IMR-90 (cell line): ENCODE measurements around the gene PPP1R12C.

ENCODE experiments used
- BHLHE40 ChIP-seq: fragments of 150-350 bp; IDR thresholded peaks from 2 replicates; pipeline ENCODE4 v1.6.1; 2016; ENCODE audit warnings: mild to moderate bottlenecking, low read depth, low read length
- CEBPB ChIP-seq: IDR thresholded peaks from 2 replicates; pipeline ENCODE4 v1.6.1; 2012; ENCODE audit warnings: low read depth, low read length, improper control_type of control experiment
- ELK1 ChIP-seq: fragments of 150-350 bp; IDR thresholded peaks from 2 replicates; pipeline ENCODE4 v1.6.1; 2016; ENCODE audit warnings: low read depth, mild to moderate bottlenecking, low read length, moderate library complexity, borderline replicate concordance
- MAZ ChIP-seq: IDR thresholded peaks from 2 replicates; pipeline ENCODE4 v1.6.1; 2012; ENCODE audit warnings: low read depth, mild to moderate bottlenecking, low read length, improper control_type of control experiment, moderate library complexity, borderline replicate concordance
- MXI1 ChIP-seq: IDR thresholded peaks from 2 replicates; pipeline ENCODE4 v1.6.1; 2012; ENCODE audit warnings: low read depth, mild to moderate bottlenecking, low read length, moderate library complexity, borderline replicate concordance
- POLR2A ChIP-seq: IDR thresholded peaks from 2 replicates; pipeline ENCODE4 v1.6.1; 2012; ENCODE audit warnings: mild to moderate bottlenecking, low read depth, low read length
- RFX5 ChIP-seq: IDR thresholded peaks from 2 replicates; pipeline ENCODE4 v1.8.0; 2012; ENCODE audit warnings: low read depth, mild to moderate bottlenecking, low read length, moderate library complexity
- SMC3 ChIP-seq: fragments of 150-350 bp; IDR thresholded peaks from 2 replicates; pipeline ENCODE4 v1.6.1; 2016; ENCODE audit warnings: low read depth, mild to moderate bottlenecking, antibody characterized with exemption, low read length, moderate library complexity
- TF ChIP-seq, protein P1 (sequence below): conservative IDR thresholded peaks from 2 replicates; pipeline ENCODE4 v1.5.1; 2012; ENCODE audit warnings: mild to moderate bottlenecking, low read depth, low read length, improper control_type of control experiment

- TF ChIP-seq, protein P1, sequence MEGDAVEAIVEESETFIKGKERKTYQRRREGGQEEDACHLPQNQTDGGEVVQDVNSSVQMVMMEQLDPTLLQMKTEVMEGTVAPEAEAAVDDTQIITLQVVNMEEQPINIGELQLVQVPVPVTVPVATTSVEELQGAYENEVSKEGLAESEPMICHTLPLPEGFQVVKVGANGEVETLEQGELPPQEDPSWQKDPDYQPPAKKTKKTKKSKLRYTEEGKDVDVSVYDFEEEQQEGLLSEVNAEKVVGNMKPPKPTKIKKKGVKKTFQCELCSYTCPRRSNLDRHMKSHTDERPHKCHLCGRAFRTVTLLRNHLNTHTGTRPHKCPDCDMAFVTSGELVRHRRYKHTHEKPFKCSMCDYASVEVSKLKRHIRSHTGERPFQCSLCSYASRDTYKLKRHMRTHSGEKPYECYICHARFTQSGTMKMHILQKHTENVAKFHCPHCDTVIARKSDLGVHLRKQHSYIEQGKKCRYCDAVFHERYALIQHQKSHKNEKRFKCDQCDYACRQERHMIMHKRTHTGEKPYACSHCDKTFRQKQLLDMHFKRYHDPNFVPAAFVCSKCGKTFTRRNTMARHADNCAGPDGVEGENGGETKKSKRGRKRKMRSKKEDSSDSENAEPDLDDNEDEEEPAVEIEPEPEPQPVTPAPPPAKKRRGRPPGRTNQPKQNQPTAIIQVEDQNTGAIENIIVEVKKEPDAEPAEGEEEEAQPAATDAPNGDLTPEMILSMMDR = no peak
- TF ChIP-seq POLR2A (no peak), SMC3 (no peak), MXI1 (no peak), MAZ (no peak), RFX5 (no peak), ELK1 (no peak), CEBPB (no peak), BHLHE40 (no peak)
Measured at GRCh38 chr19:55112246-55112776, 5.1 kb downstream of the PPP1R12C start.
